A673 (cell line): ENCODE results near the gene BID.

Experiments
- EZH2 ChIP-seq: fragments of 200-600 bp; sonication (generic); IDR thresholded peaks from 2 replicates; pipeline ENCODE4 v1.6.1; 2017; ENCODE audit warnings: borderline replicate concordance, low read depth, mild to moderate bottlenecking, mixed read lengths, antibody characterized with exemption, low read length; ENCODE audit not compliant: poor library complexity, severe bottlenecking
- TF ChIP-seq, protein P1 (sequence below): fragments of 300-800, 200-600 bp; sonication (generic); conservative IDR thresholded peaks from 2 replicates; pipeline ENCODE4 v1.5.1; 2017; ENCODE audit warnings: low read depth, mild to moderate bottlenecking, antibody characterized with exemption, low read length, moderate library complexity, mixed read lengths

DNA sequence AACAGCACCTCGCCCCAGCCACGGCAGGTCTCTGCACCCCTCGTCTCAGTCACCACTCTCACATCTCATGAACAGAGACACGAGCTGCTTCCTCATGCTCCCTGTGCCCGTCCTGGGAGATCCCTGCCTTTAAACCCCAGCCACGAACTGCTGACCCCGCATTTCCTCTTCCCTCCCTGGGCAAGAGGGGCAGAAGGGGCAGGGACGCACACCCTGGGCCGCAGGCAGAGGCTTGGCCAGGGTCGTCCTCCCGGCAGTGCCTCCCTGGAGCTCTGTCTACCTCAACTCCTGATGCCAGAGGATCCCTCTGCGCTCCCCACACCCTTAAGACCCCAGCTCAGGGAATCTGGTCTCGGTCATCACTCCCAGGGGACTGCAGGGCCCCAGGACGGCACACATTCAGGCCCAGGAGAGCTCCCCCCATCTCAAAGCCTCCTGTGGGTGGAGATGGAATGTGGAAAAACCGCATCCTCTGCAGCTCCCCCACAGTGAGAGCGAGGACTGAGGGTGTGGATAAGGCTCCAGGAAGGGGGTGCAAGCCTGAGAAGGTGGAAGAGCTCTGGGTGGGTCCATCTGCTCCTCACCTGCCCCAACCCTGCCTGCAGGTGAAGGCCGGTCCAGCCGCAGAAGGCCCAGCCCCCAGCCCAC is 1.2 kb downstream of the BID start:
- TF ChIP-seq, protein P1, sequence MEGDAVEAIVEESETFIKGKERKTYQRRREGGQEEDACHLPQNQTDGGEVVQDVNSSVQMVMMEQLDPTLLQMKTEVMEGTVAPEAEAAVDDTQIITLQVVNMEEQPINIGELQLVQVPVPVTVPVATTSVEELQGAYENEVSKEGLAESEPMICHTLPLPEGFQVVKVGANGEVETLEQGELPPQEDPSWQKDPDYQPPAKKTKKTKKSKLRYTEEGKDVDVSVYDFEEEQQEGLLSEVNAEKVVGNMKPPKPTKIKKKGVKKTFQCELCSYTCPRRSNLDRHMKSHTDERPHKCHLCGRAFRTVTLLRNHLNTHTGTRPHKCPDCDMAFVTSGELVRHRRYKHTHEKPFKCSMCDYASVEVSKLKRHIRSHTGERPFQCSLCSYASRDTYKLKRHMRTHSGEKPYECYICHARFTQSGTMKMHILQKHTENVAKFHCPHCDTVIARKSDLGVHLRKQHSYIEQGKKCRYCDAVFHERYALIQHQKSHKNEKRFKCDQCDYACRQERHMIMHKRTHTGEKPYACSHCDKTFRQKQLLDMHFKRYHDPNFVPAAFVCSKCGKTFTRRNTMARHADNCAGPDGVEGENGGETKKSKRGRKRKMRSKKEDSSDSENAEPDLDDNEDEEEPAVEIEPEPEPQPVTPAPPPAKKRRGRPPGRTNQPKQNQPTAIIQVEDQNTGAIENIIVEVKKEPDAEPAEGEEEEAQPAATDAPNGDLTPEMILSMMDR: no peak
- no peak for TF ChIP-seq EZH2
